OCI-LY1 (cell line): ENCODE measurements around the gene OGFOD3.

Experiments used
- CTCF ChIP-seq: fragments of 200-600 bp; sonication (generic), shearing (Covaris generic); IDR thresholded peaks from 2 replicates; pipeline ENCODE4 v1.5.1; 2017; ENCODE audit warnings: mild to moderate bottlenecking, antibody characterized with exemption, low read length, moderate library complexity, mixed read lengths
- EZH2 ChIP-seq: fragments of 200-600 bp; sonication (generic), shearing (Covaris generic); IDR thresholded peaks from 2 replicates; pipeline ENCODE4 v1.8.0; 2017; ENCODE audit warnings: borderline replicate concordance, mixed run types, mild to moderate bottlenecking, antibody characterized with exemption, low read length, moderate library complexity, mixed read lengths

GRCh38 chr17:82457073-82457928 is 38.9 kb upstream of the OGFOD3 start:
- TF ChIP-seq CTCF (no peak; the same call in 1 of the 2 replicates), EZH2 (no peak)
